DMS79 (cell line): ENCODE data around the gene YIF1B.

Experiments used
- DNase-seq: peaks from one replicate; lab custom pipeline; 2025; lab: John Stamatoyannopoulos, UW

Gene YIF1B

DNA sequence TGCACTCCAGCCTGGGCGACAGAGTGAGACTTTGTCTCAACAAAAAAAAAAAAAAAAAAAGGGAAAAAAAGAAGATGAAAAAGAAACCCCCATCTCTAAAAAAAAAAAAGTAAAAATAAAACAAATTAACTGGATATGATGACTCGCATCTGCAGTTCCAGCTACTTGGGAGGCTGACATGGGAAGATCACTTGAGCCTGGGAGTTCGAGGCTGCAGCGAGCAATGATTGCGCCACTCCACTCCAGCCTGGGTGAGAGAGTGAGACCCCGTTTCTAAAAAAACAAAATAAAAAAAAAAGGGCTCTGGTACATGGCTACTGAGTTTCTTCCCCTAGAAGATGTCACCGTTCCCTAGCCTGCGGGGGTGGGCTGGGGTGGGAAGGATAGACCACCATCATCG is 17.5 kb upstream of the YIF1B start:
- DNase-seq = no peak

GRCh38 chr19:38331728-38332127 is 16.0 kb upstream of the YIF1B start:
- no peak for DNase-seq

- DNase-seq = no peak
Observed at GRCh38 chr19:38329651-38330050, 13.9 kb upstream of the YIF1B start.

DNA sequence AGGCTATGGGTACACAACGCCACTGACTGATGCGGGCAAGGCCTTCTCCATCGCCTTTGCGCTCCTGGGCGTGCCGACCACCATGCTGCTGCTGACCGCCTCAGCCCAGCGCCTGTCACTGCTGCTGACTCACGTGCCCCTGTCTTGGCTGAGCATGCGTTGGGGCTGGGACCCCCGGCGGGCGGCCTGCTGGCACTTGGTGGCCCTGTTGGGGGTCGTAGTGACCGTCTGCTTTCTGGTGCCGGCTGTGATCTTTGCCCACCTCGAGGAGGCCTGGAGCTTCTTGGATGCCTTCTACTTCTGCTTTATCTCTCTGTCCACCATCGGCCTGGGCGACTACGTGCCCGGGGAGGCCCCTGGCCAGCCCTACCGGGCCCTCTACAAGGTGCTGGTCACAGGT is 10.8 kb upstream of the YIF1B start:
- no peak for DNase-seq

DNA sequence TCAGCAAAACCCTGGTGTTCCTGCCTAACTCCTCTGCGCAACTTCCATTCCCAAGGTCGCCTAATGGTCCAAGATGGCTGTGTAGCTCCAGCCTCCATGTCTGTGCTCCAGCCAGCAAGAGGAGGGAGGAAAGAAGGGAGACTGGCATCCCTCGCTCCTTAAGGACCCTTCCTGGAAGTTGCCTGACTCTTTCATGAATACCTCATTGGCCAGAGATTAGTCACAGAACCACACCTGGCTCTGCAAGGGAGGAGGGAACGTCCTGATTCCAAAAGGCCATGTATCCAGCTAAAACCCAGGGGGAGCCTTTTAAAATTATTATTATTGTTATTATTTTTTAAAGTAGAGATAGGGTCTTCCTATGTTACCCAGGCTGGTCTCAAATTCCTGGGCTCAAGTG is 8.7 kb upstream of the YIF1B start:
- no peak for DNase-seq

DNA sequence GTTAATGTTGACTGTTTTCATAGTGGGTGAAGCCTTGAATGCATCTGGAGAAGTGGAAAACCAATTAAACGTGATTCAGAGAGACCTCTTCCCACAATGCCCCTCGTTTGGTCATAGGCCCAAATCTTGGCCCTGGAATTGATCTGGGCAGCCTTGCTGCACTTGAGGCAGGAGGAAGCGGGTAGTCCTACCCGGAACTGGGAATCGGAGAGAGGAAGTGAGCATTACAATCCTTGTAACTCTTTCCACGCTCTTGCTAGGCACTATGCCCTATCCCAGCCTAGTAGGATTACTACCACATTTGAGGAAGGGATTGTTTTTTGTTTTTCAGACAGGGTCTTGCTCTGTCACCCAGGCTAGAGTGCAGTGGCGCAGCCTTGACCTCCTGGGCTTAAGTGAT is 7.5 kb upstream of the YIF1B start:
- DNase-seq = no peak

GRCh38 chr19:38321646-38322196 is 6.0 kb upstream of the YIF1B start:
- no peak for DNase-seq

DNA sequence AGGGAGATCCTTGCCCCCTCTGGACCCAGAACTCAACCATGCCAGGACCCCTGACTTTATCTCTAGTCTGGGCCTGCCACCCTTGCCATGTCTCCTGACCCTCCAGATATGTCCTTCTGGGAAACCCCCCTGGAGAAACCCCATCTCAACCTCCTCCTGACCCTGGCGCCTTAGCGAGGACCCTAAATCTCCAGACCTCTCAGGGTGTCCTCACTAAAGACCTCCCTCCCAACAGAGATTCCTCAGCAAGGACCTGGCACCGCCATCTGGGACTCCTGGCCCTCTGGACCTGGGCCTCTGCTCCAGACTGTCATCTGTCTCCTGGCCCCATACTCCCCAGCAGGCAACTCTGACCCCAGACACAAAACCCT is 5.2 kb upstream of the YIF1B start:
- DNase-seq = no peak

- no peak for DNase-seq
Observed at GRCh38 chr19:38319421-38320258, 3.9 kb upstream of the YIF1B start, which contains the start of gene KCNK6. KCNK6 (plus strand) TSS chr19:38319845; CDS start chr19:38319951, 106 bp downstream.

- no peak for DNase-seq
Observed at GRCh38 chr19:38318660-38319059, 2.9 kb upstream of the YIF1B start.

DNA sequence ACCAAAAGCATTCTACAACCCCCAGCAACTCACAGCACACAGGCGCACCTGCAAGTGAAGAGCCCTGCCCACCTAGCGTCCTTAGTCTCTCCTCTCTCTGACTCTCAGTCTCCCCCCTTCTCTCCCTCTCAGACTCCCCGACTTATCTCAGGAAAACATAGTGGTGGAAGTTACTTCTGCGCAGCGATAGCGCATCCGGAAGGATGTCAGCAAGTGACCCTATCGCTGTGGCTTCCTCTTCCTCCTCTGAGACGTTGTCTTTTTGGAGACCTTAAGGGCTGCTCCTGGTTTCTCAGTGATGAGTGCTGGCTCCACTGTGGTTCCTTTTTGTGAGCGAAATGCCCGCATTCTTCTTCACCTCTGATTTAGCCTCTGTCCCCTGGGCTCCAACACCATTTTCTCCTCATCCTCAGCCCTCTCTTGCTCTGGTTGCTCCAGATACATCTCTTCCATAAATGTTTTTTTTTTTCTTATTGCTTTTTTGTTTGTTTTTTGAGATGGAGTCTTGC is 1.4 kb upstream of the YIF1B start:
- DNase-seq = no peak

DNA sequence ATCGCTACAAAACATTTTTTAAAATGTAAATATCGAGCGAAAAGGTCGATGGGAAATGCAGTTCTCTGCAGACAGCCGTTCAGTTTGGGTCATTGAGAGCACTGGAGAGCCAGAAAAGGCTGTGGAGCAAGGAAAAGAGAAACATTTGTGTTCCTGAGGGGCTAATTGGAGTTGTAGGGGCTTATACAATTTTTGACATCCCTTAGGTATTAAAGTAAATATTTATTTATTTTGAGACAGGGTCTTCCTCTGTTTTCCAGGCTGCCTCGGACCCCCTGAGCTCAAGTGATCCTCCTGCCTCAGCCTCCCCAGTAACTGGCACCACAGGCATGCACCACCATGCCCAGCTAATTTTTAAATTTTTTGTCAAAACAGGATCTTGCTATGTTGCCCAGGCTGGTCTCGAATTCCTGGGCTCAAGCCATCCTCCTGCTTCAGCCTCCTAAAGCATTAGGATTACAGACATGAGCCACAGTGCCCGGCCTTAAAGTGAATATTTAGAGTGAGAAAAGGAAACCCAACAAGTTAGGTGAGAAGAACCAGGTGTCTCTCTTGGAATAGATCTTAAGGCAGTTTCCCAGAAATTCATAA is 825 bp upstream of the YIF1B start:
- DNase-seq = no peak

GRCh38 chr19:38310986-38311385 is 4.8 kb downstream of the YIF1B start:
- no peak for DNase-seq

GRCh38 chr19:38310279-38310670 is 5.5 kb downstream of the YIF1B start:
- no peak for DNase-seq

DNA sequence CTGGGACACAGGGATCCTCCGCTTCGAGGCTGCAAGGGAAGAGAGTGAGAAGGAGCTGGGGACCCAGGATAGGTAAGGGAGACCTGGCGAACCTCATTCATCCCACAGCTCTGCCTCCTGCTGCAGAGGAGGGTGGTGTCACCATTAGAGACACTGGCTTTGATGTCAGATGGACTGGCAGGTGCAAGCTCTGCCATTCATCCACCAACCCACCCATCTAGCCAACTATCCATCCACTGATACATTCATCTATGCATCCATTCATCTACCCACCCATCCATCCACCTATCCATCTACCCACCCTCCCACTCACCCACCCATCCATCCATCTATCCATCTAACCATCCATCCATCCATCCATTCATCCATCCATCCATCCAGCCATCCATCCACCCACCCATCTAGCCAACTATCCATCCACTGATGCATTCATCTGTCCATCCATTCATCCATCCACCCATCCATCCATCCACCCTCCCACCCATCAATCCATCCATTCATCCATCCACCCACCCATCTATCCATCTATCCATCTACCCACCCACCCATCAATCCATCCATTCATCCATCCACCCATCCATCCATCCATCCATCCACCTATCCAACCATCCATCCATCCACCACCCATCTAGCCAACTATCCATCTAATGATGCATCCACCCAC is 6.0 kb downstream of the YIF1B start:
- DNase-seq = no peak

DNA sequence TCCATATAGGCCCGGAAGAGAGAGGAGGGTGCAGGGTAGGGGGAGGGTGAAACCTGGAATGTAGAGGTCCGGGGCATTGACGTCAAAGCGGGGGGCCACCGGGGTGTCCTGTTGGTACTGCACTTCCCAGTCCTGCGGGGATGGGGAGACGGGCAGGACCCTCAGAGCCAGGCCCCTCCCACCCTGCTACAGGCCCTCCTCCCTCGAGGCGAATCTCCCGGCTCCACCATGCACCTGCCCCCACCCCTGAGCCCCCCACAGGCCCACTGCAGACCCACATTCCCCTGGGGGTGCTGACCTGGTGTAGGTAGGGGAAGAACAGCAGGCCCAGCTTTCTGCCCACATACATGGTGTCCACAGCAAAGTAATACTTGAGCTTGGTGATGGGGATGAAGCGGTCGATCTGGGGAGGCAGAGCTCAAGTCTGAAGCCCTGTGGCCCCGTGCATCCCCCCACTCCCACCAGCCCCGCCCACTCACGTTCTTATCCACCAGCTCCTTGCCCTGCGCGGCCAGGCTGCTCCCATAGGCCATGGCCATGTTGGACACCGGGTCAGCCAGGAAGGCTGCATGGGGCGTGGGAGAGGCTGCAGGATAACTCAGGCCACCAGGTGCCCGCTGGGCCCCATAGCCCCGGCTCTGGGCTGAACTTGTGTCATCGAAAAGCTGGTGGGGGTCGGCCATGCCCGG is 6.7 kb downstream of the YIF1B start:
- DNase-seq = no peak

DNA sequence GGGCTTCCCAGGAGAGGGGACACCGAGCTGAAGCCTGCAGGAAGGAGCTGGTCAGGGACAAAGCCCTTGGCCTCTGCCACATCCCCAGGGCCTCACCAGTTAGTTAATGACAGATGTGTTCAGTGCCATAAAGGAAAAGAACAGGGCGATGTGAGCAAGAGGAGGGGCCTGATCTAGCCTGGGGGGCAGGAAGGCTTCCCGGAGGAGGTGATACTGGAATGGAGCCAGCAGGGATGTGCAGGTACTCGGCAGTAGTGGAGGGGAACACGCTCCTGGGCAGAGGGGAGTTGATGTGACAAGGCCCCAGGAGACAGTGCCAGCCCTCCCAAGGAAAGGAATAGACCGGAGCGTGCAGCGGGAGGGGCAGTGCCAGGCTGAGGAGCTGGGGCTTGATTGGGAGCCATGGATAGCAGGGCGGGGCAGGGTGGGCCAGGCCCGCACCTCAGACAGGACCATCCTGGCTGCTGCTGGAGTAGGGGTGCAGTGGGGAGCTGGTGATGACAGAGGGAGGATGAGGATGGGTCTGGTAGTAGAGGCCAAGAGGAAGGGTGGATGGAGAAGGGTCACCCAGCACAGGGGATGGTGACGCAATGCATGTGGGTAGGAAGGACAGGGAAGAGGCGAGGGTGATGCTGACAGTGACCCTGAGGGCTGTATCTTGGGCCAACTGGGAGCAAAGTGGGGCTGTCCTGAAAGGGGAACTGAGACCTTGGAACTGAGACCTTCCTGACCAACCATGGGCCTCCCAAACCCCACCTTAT is 7.6 kb downstream of the YIF1B start:
- no peak for DNase-seq

- DNase-seq = no peak
Observed at GRCh38 chr19:38307597-38307996, 8.2 kb downstream of the YIF1B start.

DNA sequence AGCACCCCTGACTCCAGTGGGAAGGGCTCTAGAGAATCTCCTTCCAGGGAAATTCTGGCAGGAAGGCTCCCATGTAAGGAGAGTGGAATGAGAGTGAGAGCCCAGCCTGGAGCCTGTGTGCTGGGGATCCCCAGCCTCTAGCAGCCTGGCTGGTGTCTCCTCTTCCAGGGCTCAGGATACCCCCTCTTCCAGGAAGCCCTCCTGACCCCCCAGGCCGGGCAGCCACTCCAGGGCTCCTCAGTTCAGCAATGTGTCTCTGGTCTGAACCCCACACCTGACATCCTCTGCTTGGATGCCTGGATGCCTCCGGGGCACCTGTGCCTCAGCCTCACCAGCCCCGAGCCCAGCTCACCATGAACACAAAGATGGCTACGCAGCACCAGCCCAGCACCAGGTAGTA is 8.7 kb downstream of the YIF1B start:
- no peak for DNase-seq

GRCh38 chr19:38306236-38306635 is 9.5 kb downstream of the YIF1B start:
- no peak for DNase-seq

DNA sequence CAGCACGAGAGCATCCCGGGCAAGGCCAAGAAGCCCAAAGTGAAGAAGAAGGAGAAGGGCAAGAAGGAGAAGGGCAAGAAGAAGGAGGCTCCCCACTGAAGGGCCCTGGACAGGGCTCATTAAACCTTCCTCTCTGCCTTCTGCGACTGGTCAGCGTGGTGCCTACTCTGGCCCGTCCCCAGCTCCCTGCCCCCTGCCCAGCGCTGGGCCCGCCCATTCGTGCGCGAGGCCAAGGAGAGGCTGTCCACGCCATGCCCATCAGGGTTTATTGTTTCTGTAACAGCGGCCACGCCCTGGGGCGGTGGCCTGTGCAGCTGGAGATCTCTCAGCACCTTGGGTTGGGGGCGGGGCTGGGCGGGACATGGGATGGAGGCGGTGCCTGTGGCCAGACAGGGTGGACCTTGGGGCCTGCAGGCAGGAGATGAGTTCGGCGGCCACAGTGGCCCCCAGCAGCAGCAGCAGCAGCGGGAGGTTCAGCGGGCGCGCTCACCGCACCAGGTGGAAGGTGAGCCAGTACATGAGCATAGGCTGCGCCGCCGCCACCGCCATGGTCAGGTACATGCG is 10.8 kb downstream of the YIF1B start:
- no peak for DNase-seq
